CD14-positive monocyte (primary cell): ENCODE measurements around the gene TSSK6. TPM values are rescaled to one million over a fixed set of nuclear protein-coding genes. Genes with fewer than 3 reads are reported as not detected.
A peak's percentile ranks its signal among the peaks of the same experiment; 100 is the strongest.

Experiments
- DNase-seq, 3 donors: peaks; one replicate each; pipeline ENCODE4 v3.0.0-alpha.2; 2011 to 2022
- H2AFZ ChIP-seq: 2 replicates; pipeline ENCODE4 v1.6.0; 2012; ENCODE audit warnings: mild to moderate bottlenecking, low read depth, low read length, inconsistent platforms; ENCODE audit not compliant: insufficient read depth, poor library complexity, severe bottlenecking
- H3K27ac ChIP-seq, 2 donors: 1 replicate in 1 of 2; 2 replicates in 1 of 2; pipeline ENCODE4 v1.5.1; 2012 to 2013; ENCODE audit warnings: low read length in 2 of 2, control low read depth in 1 of 2, inconsistent platforms in 1 of 2, low read depth in 1 of 2, mild to moderate bottlenecking in 1 of 2
- H3K27me3 ChIP-seq, 2 donors: one replicate each; pipeline versions ENCODE4 v1.6.0 to v1.6.1; 2011 to 2013; ENCODE audit warnings: low read length in 2 of 2; ENCODE audit not compliant: control insufficient read depth in 2 of 2, insufficient read depth in 2 of 2
- H3K36me3 ChIP-seq, 2 donors: replicated peaks in 1 of 2; 1 replicate in 1 of 2; 2 replicates in 1 of 2; pipeline versions ENCODE4 v1.5.1 to v1.6.1; 2012 to 2013; ENCODE audit warnings: low read length in 2 of 2, control low read depth in 1 of 2, inconsistent platforms in 1 of 2, mild to moderate bottlenecking in 1 of 2; ENCODE audit not compliant: insufficient read depth in 2 of 2, control insufficient read depth in 1 of 2
- H3K4me1 ChIP-seq, 2 donors: 1 replicate in 1 of 2; 2 replicates in 1 of 2; pipeline versions ENCODE4 v1.5.1 to v1.6.1; 2012 to 2013; ENCODE audit warnings: low read length in 2 of 2, control low read depth in 1 of 2, inconsistent platforms in 1 of 2, mild to moderate bottlenecking in 1 of 2, moderate library complexity in 1 of 2; ENCODE audit not compliant: insufficient read depth in 2 of 2, control insufficient read depth in 1 of 2
- H3K4me2 ChIP-seq: replicated peaks from 2 replicates; pipeline ENCODE3; 2012; ENCODE audit warnings: low read length, moderate library complexity, mild to moderate bottlenecking; ENCODE audit not compliant: poor library complexity, severe bottlenecking; ENCODE audit errors: extremely low read depth
- H3K4me3 ChIP-seq, 3 experiments: fragments of 200-600 bp in 1 of 3; sonication (generic) in 1 of 3; replicated peaks in 1 of 3; 1 replicate in 2 of 3; 2 replicates in 1 of 3; pipeline ENCODE4 v1.5.1; 2011 to 2013; ENCODE audit warnings: low read length in 3 of 3, mild to moderate bottlenecking in 3 of 3, control low read depth in 2 of 3, low read depth in 2 of 3, inconsistent platforms in 1 of 3, moderate library complexity in 1 of 3
- H3K79me2 ChIP-seq: 2 replicates; pipeline ENCODE4 v1.6.0; 2012; ENCODE audit warnings: mild to moderate bottlenecking, control low read depth, inconsistent platforms, low read length, moderate library complexity; ENCODE audit not compliant: insufficient read depth
- H3K9ac ChIP-seq: 2 replicates; pipeline ENCODE4 v1.6.0; 2017; ENCODE audit warnings: low read length, mild to moderate bottlenecking; ENCODE audit not compliant: insufficient read depth, poor library complexity, severe bottlenecking
- H3K9me3 ChIP-seq, 2 donors: replicated peaks in 1 of 2; 1 replicate in 1 of 2; 2 replicates in 1 of 2; pipeline versions ENCODE4 v1.5.1 to v1.6.1; 2012 to 2013; ENCODE audit warnings: low read length in 2 of 2, control low read depth in 1 of 2; ENCODE audit not compliant: control insufficient read depth in 1 of 2, insufficient read depth in 1 of 2
- H4K20me1 ChIP-seq: 2 replicates; pipeline ENCODE4 v1.6.0; 2012; ENCODE audit warnings: mild to moderate bottlenecking, low read length, control low read depth, moderate library complexity; ENCODE audit not compliant: insufficient read depth
- H3K27ac Mint-ChIP-seq, 7 donors: one replicate each; pipeline ENCODE4 v1.8.0; 2020; ENCODE audit warnings: mild to moderate bottlenecking in 7 of 7, mixed read lengths in 7 of 7, moderate library complexity in 6 of 7, inconsistent platforms in 2 of 7
- H3K27me3 Mint-ChIP-seq, 3 donors: one replicate each; pipeline ENCODE4 v1.8.0; 2021 to 2022; ENCODE audit warnings: low read depth in 3 of 3, mild to moderate bottlenecking in 3 of 3, mixed read lengths in 3 of 3, moderate library complexity in 3 of 3, inconsistent platforms in 1 of 3
- H3K36me3 Mint-ChIP-seq, 2 donors: one replicate each; pipeline ENCODE4 v1.8.0; 2020; ENCODE audit warnings: mixed read lengths in 2 of 2, inconsistent platforms in 1 of 2, mild to moderate bottlenecking in 1 of 2
- H3K4me1 Mint-ChIP-seq: one replicate; pipeline ENCODE4 v1.8.0; 2020; ENCODE audit warnings: mild to moderate bottlenecking, mixed read lengths
- H3K4me3 Mint-ChIP-seq, 2 donors: one replicate each; pipeline ENCODE4 v1.8.0; 2020; ENCODE audit warnings: mild to moderate bottlenecking in 2 of 2, mixed read lengths in 2 of 2, moderate library complexity in 1 of 2
- H3K9me3 Mint-ChIP-seq, 7 donors: one replicate each; pipeline ENCODE4 v1.8.0; 2020 to 2022; ENCODE audit warnings: mixed read lengths in 7 of 7, mild to moderate bottlenecking in 6 of 7, moderate library complexity in 6 of 7, inconsistent platforms in 2 of 7
- WGBS: methylation state at CpG from one replicate; pipeline ENCODE4 v1.1.5; 2013; ENCODE audit warnings: missing lambda C conversion rate; ENCODE audit not compliant: insufficient coverage; 5-methylcytosine and 5-hydroxymethylcytosine counted together
- intact Hi-C, 2 donors: fragments of 100-400 bp; cut with micrococcal nuclease; formaldehyde crosslinking; loops; one replicate each; pipeline versions ENCODE4 v1.15.0 to v1.15.1; 2023
- polyA plus RNA-seq, 3 donors: library from polyadenylated mRNA; depleted of rRNA in 1 of 3; unstranded in 2 of 3; stranded (reverse) in 1 of 3; fragments of 300-500 nt in 2 of 3; fragments of >200 nt in 1 of 3; fragmentation: Illumina TruSeq in 2 of 3; gene quantifications; 1 replicate in 2 of 3; 2 replicates in 1 of 3; pipeline ENCODE4 v1.2.3, GENCODE V29; 2012 to 2021
- TF ChIP-seq, protein P1 (sequence below): fragments of 200-600 bp; IDR thresholded peaks from one replicate; pipeline ENCODE4 v1.8.0; 2022; ENCODE audit warnings: antibody characterized with exemption, mild to moderate bottlenecking

The TSSK6 gene
- polyA plus RNA-seq, 3 donors = 0.27 to 0.80 TPM; not detected in 1

DNA sequence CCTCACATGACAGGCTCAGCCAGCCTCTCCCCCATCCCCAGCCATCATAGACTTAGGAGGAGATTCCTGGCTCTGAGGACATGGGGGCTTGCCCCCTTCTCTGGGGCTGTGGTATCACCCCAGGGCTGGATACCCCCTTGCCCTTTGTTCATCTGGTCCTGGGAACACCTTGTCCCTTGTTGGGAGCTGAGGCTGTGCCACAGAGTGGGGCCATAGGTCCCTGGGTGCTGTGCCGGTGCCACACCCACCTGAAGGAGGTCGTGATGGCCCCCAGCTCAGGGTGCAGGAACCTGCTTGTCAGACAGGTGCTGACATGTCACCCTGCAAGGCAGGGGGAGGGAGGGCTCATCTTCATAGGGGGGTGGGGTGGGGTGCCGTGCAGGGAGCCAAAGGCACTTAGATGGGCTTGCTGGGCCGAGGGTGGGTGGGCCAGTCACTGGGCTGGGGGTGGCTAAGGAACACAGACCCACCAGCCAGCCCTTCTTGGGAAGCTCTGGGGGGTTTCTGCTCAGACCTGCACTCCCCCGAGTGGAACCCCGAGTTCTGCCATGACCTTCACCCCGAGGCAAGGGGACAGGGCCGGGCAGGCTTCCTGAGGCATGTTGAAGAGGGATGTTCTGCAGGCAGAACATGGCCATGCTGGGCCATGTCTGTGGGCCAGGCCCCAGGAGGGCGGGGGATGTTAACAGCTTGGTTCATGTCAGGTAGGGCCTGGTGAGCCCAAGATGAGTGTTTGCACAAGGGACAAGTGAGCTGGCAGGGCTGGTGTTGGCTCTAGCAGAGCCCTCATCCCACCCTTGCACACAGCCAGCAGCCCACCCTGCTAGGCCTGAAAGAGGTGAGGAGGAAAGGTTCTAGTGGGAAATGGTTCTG, 28.0 kb downstream of the TSSK6 start:
- Histone ChIP-seq H3K27me3 (no peaks in the 10 kb centered on the region), H3K36me3 (peaks cover 22 to 48% of the 10 kb centered on the region in 2 donors), H3K27ac (peak overlapping the region; percentile 87 to 94), H3K4me2 (no peak overlapping the region), H3K9me3 (no peaks in the 10 kb centered on the region), H3K9ac (no peak overlapping the region), H3K79me2 (peaks cover 86% of the 10 kb centered on the region), H2AFZ (no peak overlapping the region), H4K20me1 (peaks cover 40% of the 10 kb centered on the region), H3K4me3 (no peak overlapping the region), H3K4me1 (peaks cover 23 to 32% of the 10 kb centered on the region in 2 donors)
- no peak for DNase-seq
- TF ChIP-seq, protein P1, sequence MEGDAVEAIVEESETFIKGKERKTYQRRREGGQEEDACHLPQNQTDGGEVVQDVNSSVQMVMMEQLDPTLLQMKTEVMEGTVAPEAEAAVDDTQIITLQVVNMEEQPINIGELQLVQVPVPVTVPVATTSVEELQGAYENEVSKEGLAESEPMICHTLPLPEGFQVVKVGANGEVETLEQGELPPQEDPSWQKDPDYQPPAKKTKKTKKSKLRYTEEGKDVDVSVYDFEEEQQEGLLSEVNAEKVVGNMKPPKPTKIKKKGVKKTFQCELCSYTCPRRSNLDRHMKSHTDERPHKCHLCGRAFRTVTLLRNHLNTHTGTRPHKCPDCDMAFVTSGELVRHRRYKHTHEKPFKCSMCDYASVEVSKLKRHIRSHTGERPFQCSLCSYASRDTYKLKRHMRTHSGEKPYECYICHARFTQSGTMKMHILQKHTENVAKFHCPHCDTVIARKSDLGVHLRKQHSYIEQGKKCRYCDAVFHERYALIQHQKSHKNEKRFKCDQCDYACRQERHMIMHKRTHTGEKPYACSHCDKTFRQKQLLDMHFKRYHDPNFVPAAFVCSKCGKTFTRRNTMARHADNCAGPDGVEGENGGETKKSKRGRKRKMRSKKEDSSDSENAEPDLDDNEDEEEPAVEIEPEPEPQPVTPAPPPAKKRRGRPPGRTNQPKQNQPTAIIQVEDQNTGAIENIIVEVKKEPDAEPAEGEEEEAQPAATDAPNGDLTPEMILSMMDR = no peak
- Mint-ChIP-seq H3K27ac (peak overlapping the region; percentile 84 to 97 (median 95)), H3K4me1 (peaks cover 39% of the 10 kb centered on the region), H3K9me3 (no peaks in the 10 kb centered on the region), H3K27me3 (peaks cover 0 to 4% (median 0%) of the 10 kb centered on the region in 3 donors), H3K4me3 (no peak overlapping the region), H3K36me3 (peaks cover 20 to 49% of the 10 kb centered on the region in 2 donors)
- WGBS = 90% methylated on average over 7 of the region's 9 CpGs
- intact Hi-C loops = loop anchor here in 1 of 2 donors (5.0 kb wide), 1 partner anchor 80 kb away; the partner anchor contains the start of gene GATAD2A

GRCh38 chr19:19486343-19487076, 28.8 kb downstream of the TSSK6 start:
- Mint-ChIP-seq H3K27me3 (peaks cover 0 to 4% (median 0%) of the 10 kb centered on the region in 3 donors), H3K9me3 (no peaks in the 10 kb centered on the region), H3K4me3 (no peak overlapping the region), H3K4me1 (peaks cover 39% of the 10 kb centered on the region), H3K36me3 (peaks cover 19 to 48% of the 10 kb centered on the region in 2 donors), H3K27ac (peak overlapping the region in 4 of 7 donors; percentile 20 to 74 (median 48))
- H3K27me3 ChIP-seq = no peaks in the 10 kb centered on the region
- no peak overlapping the region for H3K4me3 ChIP-seq
- intact Hi-C loops = loop anchor here in 1 of 2 donors (5.0 kb wide), 1 partner anchor 79 kb away; the partner anchor contains the start of gene GATAD2A
- TF ChIP-seq, protein P1 = no peak
- no peak for DNase-seq
- no peaks in the 10 kb centered on the region for H3K9me3 ChIP-seq
- peaks cover 40% of the 10 kb centered on the region for H4K20me1 ChIP-seq
- H3K79me2 ChIP-seq = peaks cover 86% of the 10 kb centered on the region
- H2AFZ ChIP-seq = no peak overlapping the region
- H3K4me1 ChIP-seq = peaks cover 23 to 32% of the 10 kb centered on the region in 2 donors
- peak overlapping the region in 1 of 2 donors; percentile 94 for H3K27ac ChIP-seq
- H3K9ac ChIP-seq = no peak overlapping the region
- WGBS = 95% methylated on average over 10 of the region's 15 CpGs
- no peak overlapping the region for H3K4me2 ChIP-seq
- peaks cover 17 to 47% of the 10 kb centered on the region in 2 donors for H3K36me3 ChIP-seq
